Liver (tissue), 9 donors: ENCODE measurements around the gene PSMD1. TPM values are rescaled to one million over a fixed set of nuclear protein-coding genes. Genes with fewer than 3 reads are reported as not detected.

Experiments
- DNase-seq: peaks from one replicate; pipeline ENCODE4 v3.0.0-alpha.2; 2017; ENCODE audit warnings: low spot score
- H3K27ac ChIP-seq, 2 donors: one replicate each; pipeline ENCODE4 v1.7.0; 2013; ENCODE audit warnings: inconsistent platforms in 2 of 2, low read length in 2 of 2, control low read depth in 1 of 2, low read depth in 1 of 2, mild to moderate bottlenecking in 1 of 2
- H3K27me3 ChIP-seq, 4 donors: one replicate each; pipeline versions ENCODE4 v1.6.1 to v1.7.0; 2013; ENCODE audit warnings: low read length in 3 of 4, inconsistent platforms in 1 of 4, mild to moderate bottlenecking in 1 of 4, moderate library complexity in 1 of 4; ENCODE audit not compliant: control insufficient read depth in 4 of 4, insufficient read depth in 4 of 4
- H3K36me3 ChIP-seq, 4 donors: one replicate each; pipeline versions ENCODE4 v1.6.1 to v1.7.0; 2013; ENCODE audit warnings: low read length in 3 of 4, mild to moderate bottlenecking in 3 of 4, low read depth in 1 of 4, moderate library complexity in 1 of 4; ENCODE audit not compliant: control insufficient read depth in 4 of 4, insufficient read depth in 3 of 4
- H3K4me1 ChIP-seq, 4 donors: one replicate each; pipeline versions ENCODE4 v1.6.1 to v1.7.0; 2013; ENCODE audit warnings: low read length in 3 of 4, mild to moderate bottlenecking in 3 of 4, moderate library complexity in 1 of 4; ENCODE audit not compliant: control insufficient read depth in 4 of 4, insufficient read depth in 4 of 4
- H3K4me3 ChIP-seq, 3 donors: one replicate each; pipeline versions ENCODE4 v1.6.1 to v1.7.0; 2013; ENCODE audit warnings: low read length in 3 of 3, control low read depth in 1 of 3, low read depth in 1 of 3, mild to moderate bottlenecking in 1 of 3
- H3K9ac ChIP-seq, 2 donors: one replicate each; pipeline ENCODE4 v1.7.0; 2013; ENCODE audit warnings: low read length in 2 of 2, mild to moderate bottlenecking in 2 of 2, moderate library complexity in 2 of 2, control low read depth in 1 of 2, low read depth in 1 of 2
- H3K9me3 ChIP-seq, 4 donors: one replicate each; pipeline versions ENCODE4 v1.6.1 to v1.7.0; 2013; ENCODE audit warnings: low read length in 3 of 4; ENCODE audit not compliant: control insufficient read depth in 4 of 4
- ATF3 ChIP-seq: IDR thresholded peaks from 2 replicates; pipeline ENCODE4 v1.6.1; 2016; ENCODE audit warnings: antibody characterized with exemption
- CTCF ChIP-seq: fragments of 150-350 bp; IDR thresholded peaks from 2 replicates; pipeline ENCODE4 v1.5.1; 2017; ENCODE audit warnings: improper control_type of control experiment, low read depth, low read length; ENCODE audit not compliant: missing input control
- EGR1 ChIP-seq, 2 donors: IDR thresholded peaks; 2 replicates each; pipeline ENCODE4 v1.6.1; 2016 to 2018; ENCODE audit warnings: antibody characterized with exemption in 2 of 2, low read depth in 2 of 2
- FOXA1 ChIP-seq: IDR thresholded peaks from 2 replicates; pipeline ENCODE4 v1.6.1; 2016; ENCODE audit warnings: antibody characterized with exemption
- FOXA2 ChIP-seq: IDR thresholded peaks from 2 replicates; pipeline ENCODE4 v1.6.1; 2016; ENCODE audit warnings: antibody characterized with exemption
- GABPA ChIP-seq, 2 donors: IDR thresholded peaks in 1 of 2; conservative IDR thresholded peaks in 1 of 2; 2 replicates each; pipeline ENCODE4 v1.6.1; 2016; ENCODE audit warnings: antibody characterized with exemption in 2 of 2, mild to moderate bottlenecking in 1 of 2, moderate library complexity in 1 of 2
- HNF4A ChIP-seq, 2 donors: conservative IDR thresholded peaks; 2 replicates each; pipeline ENCODE4 v1.6.1; 2016; ENCODE audit warnings: antibody characterized with exemption in 2 of 2, mild to moderate bottlenecking in 2 of 2
- HNF4G ChIP-seq: IDR thresholded peaks from 2 replicates; pipeline ENCODE4 v1.6.1; 2016; ENCODE audit warnings: antibody characterized with exemption
- JUND ChIP-seq, 2 donors: IDR thresholded peaks; 2 replicates each; pipeline ENCODE4 v1.6.1; 2016; ENCODE audit warnings: antibody characterized with exemption in 2 of 2
- MAX ChIP-seq: IDR thresholded peaks from 2 replicates; pipeline ENCODE4 v1.6.1; 2016; ENCODE audit warnings: antibody characterized with exemption
- NR2F2 ChIP-seq: IDR thresholded peaks from 2 replicates; pipeline ENCODE4 v1.6.1; 2016; ENCODE audit warnings: antibody characterized with exemption
- RAD21 ChIP-seq, 2 donors: IDR thresholded peaks; 2 replicates each; pipeline ENCODE4 v1.6.1; 2016; ENCODE audit warnings: antibody characterized with exemption in 2 of 2, mild to moderate bottlenecking in 2 of 2
- REST ChIP-seq: IDR thresholded peaks from 2 replicates; pipeline ENCODE4 v1.6.1; 2016; ENCODE audit warnings: antibody characterized with exemption, mild to moderate bottlenecking
- RXRA ChIP-seq, 2 donors: IDR thresholded peaks; 2 replicates each; pipeline ENCODE4 v1.6.1; 2017 to 2018; ENCODE audit warnings: antibody characterized with exemption in 2 of 2, mild to moderate bottlenecking in 1 of 2
- SP1 ChIP-seq: IDR thresholded peaks from 2 replicates; pipeline ENCODE4 v1.6.1; 2018; ENCODE audit warnings: antibody characterized with exemption, mild to moderate bottlenecking
- TAF1 ChIP-seq: conservative IDR thresholded peaks from 2 replicates; pipeline ENCODE4 v1.6.1; 2016; ENCODE audit warnings: antibody characterized with exemption, mild to moderate bottlenecking
- YY1 ChIP-seq: IDR thresholded peaks from 2 replicates; pipeline ENCODE4 v1.6.1; 2016; ENCODE audit warnings: antibody characterized with exemption, mild to moderate bottlenecking
- ZBTB33 ChIP-seq: IDR thresholded peaks from 2 replicates; pipeline ENCODE4 v1.6.1; 2016; ENCODE audit warnings: antibody characterized with exemption
- WGBS: extraction: QIAGEN DNeasy Blood & Tissue Kit; methylation state at CpG from one replicate; pipeline ENCODE4 v1.1.7; 2013; 5-methylcytosine and 5-hydroxymethylcytosine counted together
- polyA plus RNA-seq, 2 donors: library from polyadenylated mRNA; stranded (reverse) in 1 of 2; unstranded in 1 of 2; fragments of 200-250 nt in 1 of 2; fragments of >200 nt in 1 of 2; fragmentation: Nextera tagmentation in 1 of 2; extraction: Ambion mirVana in 1 of 2; gene quantifications; one replicate each; pipeline versions ENCODE4 v1.2.1 to v1.2.3, GENCODE V29; 2013 to 2015
- total RNA-seq, 2 donors: library from RNA; depleted of rRNA; stranded (reverse); fragments of >200 nt; gene quantifications; one replicate each; pipeline ENCODE4 v1.2.3, GENCODE V29; 2014
- donor health status: healthy.
- donor health status: healthy.
- donor health status: healthy.
- donor health status: healthy.
- donor health status: healthy.

The PSMD1 gene
- total and polyA plus RNA-seq, 4 donors, result 31.7 to 83.3 (median 68.1) TPM

GRCh38 chr2:231129216-231129615 lies 72.5 kb downstream of the PSMD1 start:
- H3K4me3 ChIP-seq, result no peak overlapping the region
- H3K4me1 ChIP-seq, result peaks cover 9 to 30% (median 18%) of the 10 kb centered on the region in 4 donors
- H3K9me3 ChIP-seq, result no peaks in the 10 kb centered on the region
- no peaks in the 10 kb centered on the region for H3K36me3 ChIP-seq
- WGBS, result 96% methylated on average over 1 of the region's 1 CpG
- no peak overlapping the region for H3K9ac ChIP-seq
- no peak for DNase-seq
- no peak overlapping the region for H3K27ac ChIP-seq
- TF ChIP-seq YY1, result no peak
- TF ChIP-seq MAX, result no peak
- TF ChIP-seq REST, result no peak
- no peak for TF ChIP-seq SP1
- no peak for TF ChIP-seq HNF4A (conservative IDR thresholded peaks at IDR 0.05)
- TF ChIP-seq FOXA1, result no peak
- no peak for TF ChIP-seq CTCF
- TF ChIP-seq RAD21 (IDR thresholded peaks at IDR 0.05), result no peak
- TF ChIP-seq FOXA2, result no peak
- TF ChIP-seq HNF4G, result no peak
- no peak for TF ChIP-seq TAF1
- TF ChIP-seq ATF3, result no peak
- no peak for TF ChIP-seq NR2F2
- no peak for TF ChIP-seq EGR1 (IDR thresholded peaks at IDR 0.05; ENCODE audit: low read depth in 2 of 2)
- TF ChIP-seq ZBTB33, result no peak
- no peak for TF ChIP-seq JUND (IDR thresholded peaks at IDR 0.05)
- TF ChIP-seq GABPA (IDR thresholded peaks at IDR 0.05 in 1 of 2, conservative IDR thresholded peaks at IDR 0.05 in 1 of 2), result no peak
- TF ChIP-seq RXRA (IDR thresholded peaks at IDR 0.05), result no peak
- no peaks in the 10 kb centered on the region for H3K27me3 ChIP-seq
